ENCODE data around the gene KRT71.

- TF ChIP-seq CTCF (IDR thresholded peaks at IDR 0.05; ENCODE audit: low read depth, low read length, poor library complexity, severe bottlenecking) (no peak), EZH2phosphoT487 (IDR thresholded peaks at IDR 0.05; ENCODE audit: borderline replicate concordance, low read length) (no peak)
Observed at GRCh38 chr12:52531566-52532300, 21.2 kb downstream of the KRT71 start.
